HCT116 (cell line): ENCODE measurements around the gene CCDC80. TPM values are rescaled to one million over a fixed set of nuclear protein-coding genes. Genes with fewer than 3 reads are reported as not detected.

Experiments used
- ATAC-seq: fragments of 200-7000 bp; cut with Tn5 transposase; 2 replicates; pipeline ENCODE4 v1.9.1; 2020; ENCODE audit warnings: mild to moderate bottlenecking, moderate library complexity
- BruUV-seq: library from RNA; stranded (reverse); fragments of 400-500 nt; replicated peaks from 2 replicates; lab custom pipeline; 2021; lab: Mats Ljungman, UMichigan
- CTCF ChIA-PET: fragments of 300-600 bp; sonication (Branson Sonifier 250); formaldehyde crosslinking; loops from one replicate; lab custom pipeline; 2021; ENCODE audit warnings: antibody characterized with exemption; lab: Charles Lee
- POLR2A ChIA-PET: fragments of 300-600, 350-600 bp; sonication (Branson Sonifier 250); formaldehyde crosslinking; loops from one replicate; lab custom pipeline; 2021; ENCODE audit warnings: antibody characterized with exemption; lab: Charles Lee
- RAD21 ChIA-PET, 2 experiments: fragments of 300-600 bp; sonication (Branson Sonifier 250); formaldehyde crosslinking; loops; one replicate each; lab custom pipeline; 2023; ENCODE audit warnings: low total read pairs in 2 of 2; ENCODE audit not compliant: uncharacterized antibody in 2 of 2, unreplicated experiment in 2 of 2, low non-redundant PET in 1 of 2; lab: Charles Lee
- DNase-seq: peaks from one replicate; pipeline ENCODE4 v3.0.0-alpha.2; 2010; ENCODE audit warnings: low read depth, low spot score
- H2AFZ ChIP-seq: fragments of 200-600 bp; shearing (Covaris generic), sonication (generic); 2 replicates; pipeline ENCODE4 v1.6.1; 2017; ENCODE audit warnings: low read depth, mixed run types, mixed read lengths, antibody characterized with exemption, low read length; ENCODE audit not compliant: poor library complexity, severe bottlenecking
- H3K27ac ChIP-seq: 2 replicates; pipeline ENCODE4 v1.5.1; 2012; ENCODE audit warnings: low read depth, low read length
- H3K27me3 ChIP-seq: fragments of 200-600 bp; sonication (generic); 2 replicates; pipeline ENCODE4 v1.6.1; 2016; ENCODE audit warnings: mixed run types, low read length, mixed read lengths; ENCODE audit not compliant: insufficient read depth
- H3K36me3 ChIP-seq, 2 experiments: fragments of 200-500 bp in 1 of 2; fragments of 200-600 bp in 1 of 2; sonication (Bioruptor generic) in 1 of 2; sonication (generic) in 1 of 2; 2 replicates each; pipeline versions ENCODE4 v1.5.1 to v1.6.1; 2014 to 2016; ENCODE audit warnings: low read length in 2 of 2, inconsistent platforms in 1 of 2, mixed read lengths in 1 of 2, mixed run types in 1 of 2; ENCODE audit not compliant: insufficient read depth in 2 of 2, control insufficient read depth in 1 of 2
- H3K4me1 ChIP-seq, 2 experiments: fragments of 200-600 bp in 1 of 2; sonication (generic) in 1 of 2; 2 replicates each; pipeline versions ENCODE4 v1.5.1 to v1.6.1; 2012 to 2017; ENCODE audit warnings: low read length in 2 of 2, inconsistent platforms in 1 of 2, mild to moderate bottlenecking in 1 of 2, mixed read lengths in 1 of 2, mixed run types in 1 of 2, moderate library complexity in 1 of 2; ENCODE audit not compliant: insufficient read depth in 2 of 2, control insufficient read depth in 1 of 2
- H3K4me2 ChIP-seq: fragments of 200-600 bp; sonication (generic); 2 replicates; pipeline ENCODE4 v1.6.1; 2017; ENCODE audit warnings: mixed run types, low read length, mixed read lengths
- H3K4me3 ChIP-seq, 2 experiments: fragments of 200-600 bp in 1 of 2; sonication (generic) in 1 of 2; replicated peaks in 1 of 2; 2 replicates each; pipeline ENCODE4 v1.5.1; 2011 to 2016; ENCODE audit warnings: low read length in 2 of 2, control low read depth in 1 of 2, low read depth in 1 of 2, mild to moderate bottlenecking in 1 of 2, mixed read lengths in 1 of 2, mixed run types in 1 of 2
- H3K79me2 ChIP-seq: fragments of 200-600 bp; sonication (generic); 2 replicates; pipeline ENCODE4 v1.6.1; 2017; ENCODE audit warnings: mild to moderate bottlenecking, mixed run types, low read length, moderate library complexity, mixed read lengths; ENCODE audit not compliant: insufficient read depth
- H3K9ac ChIP-seq: fragments of 200-600 bp; sonication (generic); 2 replicates; pipeline ENCODE4 v1.6.1; 2016; ENCODE audit warnings: low read length, mixed read lengths
- H3K9me2 ChIP-seq: fragments of 200-600 bp; sonication (generic), shearing (Covaris generic); 2 replicates; pipeline ENCODE4 v1.6.1; 2017; ENCODE audit warnings: mixed run types, mild to moderate bottlenecking, moderate library complexity; ENCODE audit not compliant: insufficient read depth
- H3K9me3 ChIP-seq, 2 experiments: fragments of 200-500 bp in 1 of 2; fragments of 200-600 bp in 1 of 2; sonication (Bioruptor generic) in 1 of 2; sonication (generic) in 1 of 2; 2 replicates each; pipeline ENCODE4 v1.6.1; 2014 to 2017; ENCODE audit warnings: low read length in 2 of 2, mixed read lengths in 2 of 2, inconsistent platforms in 1 of 2, low read depth in 1 of 2, mild to moderate bottlenecking in 1 of 2, mixed run types in 1 of 2, moderate library complexity in 1 of 2; ENCODE audit not compliant: control insufficient read depth in 1 of 2, insufficient read depth in 1 of 2
- H4K20me1 ChIP-seq: fragments of 200-600 bp; sonication (generic), shearing (Covaris generic); 2 replicates; pipeline ENCODE4 v1.6.1; 2017; ENCODE audit warnings: mixed run types, mild to moderate bottlenecking, moderate library complexity; ENCODE audit not compliant: insufficient read depth
- ATF3 ChIP-seq: IDR thresholded peaks from 2 replicates; pipeline ENCODE4 v1.6.1; 2012
- CBX3 ChIP-seq: IDR thresholded peaks from 2 replicates; pipeline ENCODE4 v1.6.1; 2012; ENCODE audit warnings: low read depth
- CEBPB ChIP-seq: IDR thresholded peaks from 2 replicates; pipeline ENCODE4 v1.6.1; 2012; ENCODE audit warnings: low read depth
- EGR1 ChIP-seq: IDR thresholded peaks from 2 replicates; pipeline ENCODE4 v1.6.1; 2012; ENCODE audit warnings: low read depth
- ELF1 ChIP-seq: IDR thresholded peaks from 2 replicates; pipeline ENCODE4 v1.6.1; 2012; ENCODE audit warnings: low read depth, borderline replicate concordance
- EZH2phosphoT487 ChIP-seq: fragments of 200-600 bp; IDR thresholded peaks from 2 replicates; pipeline ENCODE4 v1.6.1; 2018; ENCODE audit warnings: antibody characterized with exemption, borderline replicate concordance
- FOSL1 ChIP-seq: IDR thresholded peaks from 2 replicates; pipeline ENCODE4 v1.6.1; 2012; ENCODE audit warnings: low read depth
- JUND ChIP-seq: IDR thresholded peaks from 2 replicates; pipeline ENCODE4 v1.6.1; 2012
- MAX ChIP-seq: IDR thresholded peaks from 2 replicates; pipeline ENCODE4 v1.6.1; 2012
- POLR2A ChIP-seq: IDR thresholded peaks from 2 replicates; pipeline ENCODE4 v1.7.0; 2011; ENCODE audit warnings: borderline replicate concordance; ENCODE audit not compliant: insufficient read depth, insufficient read length; ENCODE audit errors: extremely low read depth
- RAD21 ChIP-seq: IDR thresholded peaks from 2 replicates; pipeline ENCODE4 v1.6.1; 2012; ENCODE audit warnings: low read depth, mild to moderate bottlenecking
- REST ChIP-seq: IDR thresholded peaks from 2 replicates; pipeline ENCODE4 v1.6.1; 2012; ENCODE audit warnings: low read depth
- SIN3A ChIP-seq: IDR thresholded peaks from 2 replicates; pipeline ENCODE4 v1.6.1; 2012; ENCODE audit warnings: low read depth
- SP1 ChIP-seq: IDR thresholded peaks from 2 replicates; pipeline ENCODE4 v1.6.1; 2012; ENCODE audit warnings: low read depth
- SRF ChIP-seq: IDR thresholded peaks from 2 replicates; pipeline ENCODE4 v1.6.1; 2012; ENCODE audit warnings: low read depth
- TCF7L2 ChIP-seq: IDR thresholded peaks from 2 replicates; pipeline ENCODE4 v1.7.0; 2011; ENCODE audit warnings: borderline replicate concordance, inconsistent platforms; ENCODE audit not compliant: insufficient read depth, insufficient read length; ENCODE audit errors: extremely low read depth
- YY1 ChIP-seq: IDR thresholded peaks from 2 replicates; pipeline ENCODE4 v1.6.1; 2011; ENCODE audit warnings: low read length, low read depth, moderate library complexity, mild to moderate bottlenecking; ENCODE audit not compliant: insufficient replicate concordance; ENCODE audit errors: extremely low read depth
- ZFX ChIP-seq: fragments of 450-650 bp; IDR thresholded peaks from 2 replicates; pipeline ENCODE4 v1.6.1; 2017
- ZNF274 ChIP-seq: fragments of 200-500 bp; sonication (Bioruptor generic); IDR thresholded peaks from 2 replicates; pipeline ENCODE4 v1.6.1; 2014; ENCODE audit warnings: mild to moderate bottlenecking, low read depth, low read length, inconsistent platforms
- intact Hi-C: fragments of 100-400 bp; cut with micrococcal nuclease; formaldehyde crosslinking; loops from 2 replicates; pipeline ENCODE4 v1.10.0; 2022
- total RNA-seq: library from RNA; stranded (reverse); gene quantifications from one replicate; pipeline ENCODE4 v1.2.1, GENCODE V29; 2021; ENCODE audit not compliant: unreplicated experiment

The CCDC80 gene
- total RNA-seq, 1 experiment from 2014 or later, result 1.7 TPM

- TF ChIP-seq MAX, result no peak
- TF ChIP-seq, all 23 proteins: peak for 0
These were observed 41.4 kb upstream of the CCDC80 start (continued) for GRCh38 chr3:112682361-112682760.

- Histone ChIP-seq H3K4me1 (peaks cover 0 to 14% of the 10 kb centered on the region in 2 experiments; a peak in 2 of 4 replicates), H3K27ac (no peak overlapping the region), H3K9me2 (no peaks in the 10 kb centered on the region), H2AFZ (peak overlapping the region; percentile 23), H3K79me2 (no peaks in the 10 kb centered on the region), H3K36me3 (no peaks in the 10 kb centered on the region), H3K9me3 (no peaks in the 10 kb centered on the region), H3K27me3 (no peaks in the 10 kb centered on the region), H3K4me3 (no peak overlapping the region), H3K9ac (no peak overlapping the region), H4K20me1 (no peaks in the 10 kb centered on the region), H3K4me2 (no peak overlapping the region)
- ChIA-PET POLR2A (no interaction called here), CTCF (no interaction called here), RAD21 (no interaction called here)
- DNase-seq, result no peak
- BruUV-seq, result no TSS peak
- ATAC-seq, result no peak
- intact Hi-C loops, result no loop called here
- TF ChIP-seq SIN3A, result no peak
- TF ChIP-seq FOSL1, result no peak
- TF ChIP-seq SRF, result no peak
- no peak for TF ChIP-seq YY1
- TF ChIP-seq EZH2phosphoT487, result no peak
- no peak for TF ChIP-seq RAD21
- TF ChIP-seq SP1, result no peak
- TF ChIP-seq JUND, result no peak
- no peak for TF ChIP-seq REST
- no peak for TF ChIP-seq TCF7L2
- no peak for TF ChIP-seq ATF3
- TF ChIP-seq ZFX, result no peak
- no peak for TF ChIP-seq POLR2A
- TF ChIP-seq EGR1, result no peak
- no peak for TF ChIP-seq ZNF274
- TF ChIP-seq MAX, result no peak
- TF ChIP-seq ELF1, result no peak
- TF ChIP-seq CBX3, result no peak
- TF ChIP-seq CEBPB, result no peak
These were observed 40.9 kb upstream of the CCDC80 start for GRCh38 chr3:112681822-112682325.
